SK-N-SH (cell line): Measurements from ENCODE around the gene SORD. TPM values are rescaled to one million over a fixed set of nuclear protein-coding genes. Genes with fewer than 3 reads are reported as not detected.
"Not testable (repeated sequence)": the region's sequence is repeated elsewhere in the genome, so short reads cannot be mapped to it uniquely, and the experiment has no call there.

Source experiments
- CTCF ChIA-PET: fragments of 300-600, 350-600 bp; formaldehyde crosslinking; extraction: SDS; loops from one replicate; lab custom pipeline; 2021; lab: Yijun Ruan, JAX
- POLR2A ChIA-PET: fragments of 350-600 bp; sonication (Branson Sonifier 250); formaldehyde crosslinking; extraction: SDS; loops from one replicate; lab custom pipeline; 2020; ENCODE audit warnings: antibody characterized with exemption, inconsistent platforms; lab: Yijun Ruan, JAX
- DNase-seq: peaks from one replicate; pipeline ENCODE4 v3.0.0; 2012
- H2AFZ ChIP-seq: fragments of 200-600 bp; sonication (generic); 2 replicates; pipeline ENCODE4 v1.8.1; 2016; ENCODE audit warnings: antibody characterized with exemption, mild to moderate bottlenecking, low read depth
- H3F3A ChIP-seq: fragments of 200-600 bp; sonication (generic); replicated peaks from 2 replicates; pipeline ENCODE3; 2016; ENCODE audit warnings: antibody characterized with exemption, mild to moderate bottlenecking; ENCODE audit not compliant: insufficient read depth
- H3K27ac ChIP-seq, 2 experiments: fragments of 200-500 bp in 1 of 2; fragments of 200-600 bp in 1 of 2; sonication (Bioruptor generic) in 1 of 2; sonication (generic), shearing (Covaris generic) in 1 of 2; 2 replicates each; pipeline versions ENCODE4 v1.5.1 to v1.6.1; 2014 to 2016; ENCODE audit warnings: low read depth in 2 of 2, inconsistent platforms in 1 of 2, low read length in 1 of 2, mild to moderate bottlenecking in 1 of 2, mixed read lengths in 1 of 2
- H3K27me3 ChIP-seq: fragments of 200-600 bp; sonication (generic), shearing (Covaris generic); 2 replicates; pipeline ENCODE4 v1.6.1; 2016; ENCODE audit warnings: mixed run types; ENCODE audit not compliant: insufficient read depth
- H3K36me3 ChIP-seq, 2 experiments: fragments of 200-500 bp in 1 of 2; fragments of 200-600 bp in 1 of 2; sonication (Bioruptor generic) in 1 of 2; sonication (generic) in 1 of 2; replicated peaks in 1 of 2; 2 replicates each; pipeline versions ENCODE3 to v1.5.1; 2014 to 2016; ENCODE audit warnings: low read length in 1 of 2, mild to moderate bottlenecking in 1 of 2; ENCODE audit not compliant: insufficient read depth in 2 of 2, control insufficient read depth in 1 of 2
- H3K4me1 ChIP-seq, 2 experiments: fragments of 200-500 bp in 1 of 2; fragments of 200-600 bp in 1 of 2; sonication (Bioruptor generic) in 1 of 2; sonication (generic), shearing (Covaris generic) in 1 of 2; 2 replicates each; pipeline versions ENCODE4 v1.5.1 to v1.6.1; 2014 to 2016; ENCODE audit warnings: low read depth in 1 of 2, low read length in 1 of 2, mixed run types in 1 of 2; ENCODE audit not compliant: insufficient read depth in 2 of 2, control insufficient read depth in 1 of 2
- H3K4me2 ChIP-seq: fragments of 200-600 bp; sonication (generic), shearing (Covaris generic); 2 replicates; pipeline ENCODE4 v1.6.1; 2017; ENCODE audit warnings: mixed run types
- H3K4me3 ChIP-seq, 2 experiments: fragments of 200-500 bp in 1 of 2; fragments of 200-600 bp in 1 of 2; sonication (Bioruptor generic) in 1 of 2; sonication (generic), shearing (Covaris generic) in 1 of 2; 2 replicates each; pipeline versions ENCODE4 v1.5.1 to v1.8.1; 2014 to 2016; ENCODE audit warnings: low read depth in 2 of 2, inconsistent platforms in 1 of 2, low read length in 1 of 2, mild to moderate bottlenecking in 1 of 2, mixed read lengths in 1 of 2, moderate library complexity in 1 of 2
- H3K79me2 ChIP-seq: fragments of 200-600 bp; sonication (generic); 2 replicates; pipeline ENCODE4 v1.8.1; 2017; ENCODE audit warnings: mild to moderate bottlenecking; ENCODE audit not compliant: insufficient read depth
- H3K9ac ChIP-seq: fragments of 200-600 bp; sonication (generic); 2 replicates; pipeline ENCODE4 v1.6.1; 2017; ENCODE audit warnings: mixed run types
- H3K9me2 ChIP-seq: fragments of 200-600 bp; sonication (generic); 2 replicates; pipeline ENCODE4 v1.6.1; 2017; ENCODE audit warnings: mixed run types
- H3K9me3 ChIP-seq: fragments of 200-600 bp; sonication (generic); 2 replicates; pipeline ENCODE4 v1.6.1; 2017; ENCODE audit warnings: mixed run types, mild to moderate bottlenecking, moderate library complexity
- H4K20me1 ChIP-seq: fragments of 200-600 bp; sonication (generic); 2 replicates; pipeline ENCODE4 v1.6.1; 2017; ENCODE audit warnings: mild to moderate bottlenecking, mixed run types; ENCODE audit not compliant: insufficient read depth
- CHD2 ChIP-seq: fragments of 150-350 bp; IDR thresholded peaks from 2 replicates; pipeline ENCODE4 v1.6.1; 2018; ENCODE audit warnings: low read length; ENCODE audit not compliant: partially characterized antibody
- CTCF ChIP-seq: fragments of 200-600 bp; sonication (generic); IDR thresholded peaks from 2 replicates; pipeline ENCODE4 v1.6.1; 2017; ENCODE audit warnings: antibody characterized with exemption, mild to moderate bottlenecking, moderate library complexity
- EP300 ChIP-seq, 2 experiments: IDR thresholded peaks; 2 replicates each; pipeline versions ENCODE4 v1.4.0 to v1.6.1; 2012; ENCODE audit warnings: borderline replicate concordance in 1 of 2, low read depth in 1 of 2, low read length in 1 of 2
- FOSL2 ChIP-seq: IDR thresholded peaks from 2 replicates; pipeline ENCODE4 v1.4.0; 2012; ENCODE audit warnings: low read depth, mild to moderate bottlenecking, moderate library complexity, borderline replicate concordance
- GABPA ChIP-seq: IDR thresholded peaks from 2 replicates; pipeline ENCODE4 v1.4.0; 2012; ENCODE audit warnings: low read depth, mild to moderate bottlenecking
- JUND ChIP-seq: IDR thresholded peaks from 2 replicates; pipeline ENCODE4 v1.4.0; 2012
- MAX ChIP-seq: IDR thresholded peaks from 2 replicates; pipeline ENCODE4 v1.4.0; 2012; ENCODE audit warnings: low read depth
- MEF2A ChIP-seq: IDR thresholded peaks from 2 replicates; pipeline ENCODE4 v1.4.0; 2012; ENCODE audit warnings: low read depth, borderline replicate concordance
- MXI1 ChIP-seq: IDR thresholded peaks from 2 replicates; pipeline ENCODE4 v1.6.1; 2012; ENCODE audit warnings: mild to moderate bottlenecking, low read depth, low read length, improper control_type of control experiment
- NFIC ChIP-seq: IDR thresholded peaks from 2 replicates; pipeline ENCODE4 v1.4.0; 2012; ENCODE audit warnings: borderline replicate concordance
- NRF1 ChIP-seq: IDR thresholded peaks from 2 replicates; pipeline ENCODE4 v1.6.1; 2012; ENCODE audit warnings: low read depth, mild to moderate bottlenecking, low read length
- RCOR1 ChIP-seq: fragments of 150-350 bp; IDR thresholded peaks from 2 replicates; pipeline ENCODE4 v1.6.1; 2017; ENCODE audit warnings: antibody characterized with exemption, low read length
- TAF1 ChIP-seq: IDR thresholded peaks from 2 replicates; pipeline ENCODE4 v1.6.1; 2012; ENCODE audit warnings: low read depth, mild to moderate bottlenecking, low read length, moderate library complexity, borderline replicate concordance
- TEAD4 ChIP-seq: IDR thresholded peaks from 2 replicates; pipeline ENCODE4 v1.4.0; 2012; ENCODE audit warnings: mild to moderate bottlenecking, borderline replicate concordance; ENCODE audit not compliant: insufficient read depth
- USF2 ChIP-seq: fragments of 150-350 bp; IDR thresholded peaks from 2 replicates; pipeline ENCODE4 v1.6.1; 2017; ENCODE audit warnings: antibody characterized with exemption, low read length, low read depth, borderline replicate concordance
- YY1 ChIP-seq: IDR thresholded peaks from 2 replicates; pipeline ENCODE4 v1.4.0; 2012; ENCODE audit warnings: low read depth, mild to moderate bottlenecking
- ZBTB33 ChIP-seq: IDR thresholded peaks from 2 replicates; pipeline ENCODE4 v1.4.0; 2012; ENCODE audit warnings: low read depth, borderline replicate concordance
- WGBS: methylation state at CpG from one replicate; pipeline ENCODE4 v1.1.6; 2017; ENCODE audit warnings: low lambda C conversion rate; 5-methylcytosine and 5-hydroxymethylcytosine counted together
- polyA plus RNA-seq, 3 experiments: library from polyadenylated mRNA; depleted of rRNA; stranded (reverse); fragments of >200 nt; gene quantifications; 2 replicates each; pipeline ENCODE4 v1.2.3, GENCODE V29; 2012
- TF ChIP-seq, protein P1 (sequence below): IDR thresholded peaks from 2 replicates; pipeline ENCODE4 v1.6.1; 2012; ENCODE audit warnings: mild to moderate bottlenecking, low read depth, low read length, moderate library complexity

The SORD gene
- polyA plus RNA-seq, 1 of the 3 experiments (the other 2 are of a cell fraction) = 35.1 TPM

DNA sequence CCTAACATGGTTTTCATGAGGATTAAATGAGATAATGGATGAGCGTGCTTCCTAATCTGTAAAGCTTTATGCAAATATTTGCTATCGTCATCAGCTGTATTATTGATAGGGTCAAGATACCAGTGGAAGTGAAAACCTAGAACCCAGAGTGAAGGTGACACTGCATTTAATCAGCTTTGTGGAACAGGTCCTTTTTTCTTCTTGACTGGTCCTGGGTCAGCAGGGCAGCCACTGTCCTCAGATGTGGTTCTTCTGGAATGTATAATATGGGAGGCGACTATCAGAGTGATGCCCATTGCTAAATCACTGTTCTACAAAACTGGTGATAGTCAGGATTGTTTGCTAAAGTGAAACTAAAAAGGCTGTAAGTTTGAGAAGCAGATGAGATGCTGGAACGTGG lies 41.4 kb downstream of the SORD start:
- H4K20me1 ChIP-seq = no peaks in the 10 kb centered on the region
- no peaks in the 10 kb centered on the region for H3K79me2 ChIP-seq
- ChIA-PET CTCF (no interaction called here), POLR2A (no interaction called here)
- H3K27me3 ChIP-seq = no peaks in the 10 kb centered on the region
- no peak overlapping the region for H3K9ac ChIP-seq
- no peaks in the 10 kb centered on the region for H3K36me3 ChIP-seq
- H3F3A ChIP-seq = no peaks in the 10 kb centered on the region
- WGBS = 95% methylated on average over 4 of the region's 4 CpGs
- H3K27ac ChIP-seq = no peak overlapping the region
- TF ChIP-seq RCOR1 = no peak
- no peak for TF ChIP-seq ZBTB33
- no peak for TF ChIP-seq TEAD4
- no peak for TF ChIP-seq TAF1
- TF ChIP-seq FOSL2 = no peak
- TF ChIP-seq MAX = no peak
- no peak for TF ChIP-seq YY1
- TF ChIP-seq, protein P1, sequence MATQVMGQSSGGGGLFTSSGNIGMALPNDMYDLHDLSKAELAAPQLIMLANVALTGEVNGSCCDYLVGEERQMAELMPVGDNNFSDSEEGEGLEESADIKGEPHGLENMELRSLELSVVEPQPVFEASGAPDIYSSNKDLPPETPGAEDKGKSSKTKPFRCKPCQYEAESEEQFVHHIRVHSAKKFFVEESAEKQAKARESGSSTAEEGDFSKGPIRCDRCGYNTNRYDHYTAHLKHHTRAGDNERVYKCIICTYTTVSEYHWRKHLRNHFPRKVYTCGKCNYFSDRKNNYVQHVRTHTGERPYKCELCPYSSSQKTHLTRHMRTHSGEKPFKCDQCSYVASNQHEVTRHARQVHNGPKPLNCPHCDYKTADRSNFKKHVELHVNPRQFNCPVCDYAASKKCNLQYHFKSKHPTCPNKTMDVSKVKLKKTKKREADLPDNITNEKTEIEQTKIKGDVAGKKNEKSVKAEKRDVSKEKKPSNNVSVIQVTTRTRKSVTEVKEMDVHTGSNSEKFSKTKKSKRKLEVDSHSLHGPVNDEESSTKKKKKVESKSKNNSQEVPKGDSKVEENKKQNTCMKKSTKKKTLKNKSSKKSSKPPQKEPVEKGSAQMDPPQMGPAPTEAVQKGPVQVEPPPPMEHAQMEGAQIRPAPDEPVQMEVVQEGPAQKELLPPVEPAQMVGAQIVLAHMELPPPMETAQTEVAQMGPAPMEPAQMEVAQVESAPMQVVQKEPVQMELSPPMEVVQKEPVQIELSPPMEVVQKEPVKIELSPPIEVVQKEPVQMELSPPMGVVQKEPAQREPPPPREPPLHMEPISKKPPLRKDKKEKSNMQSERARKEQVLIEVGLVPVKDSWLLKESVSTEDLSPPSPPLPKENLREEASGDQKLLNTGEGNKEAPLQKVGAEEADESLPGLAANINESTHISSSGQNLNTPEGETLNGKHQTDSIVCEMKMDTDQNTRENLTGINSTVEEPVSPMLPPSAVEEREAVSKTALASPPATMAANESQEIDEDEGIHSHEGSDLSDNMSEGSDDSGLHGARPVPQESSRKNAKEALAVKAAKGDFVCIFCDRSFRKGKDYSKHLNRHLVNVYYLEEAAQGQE = no peak
- no peak for TF ChIP-seq CHD2
- no peak for TF ChIP-seq JUND
- no peak for TF ChIP-seq MXI1
- no peak for TF ChIP-seq MEF2A
- no peak for TF ChIP-seq EP300 (IDR thresholded peaks at IDR 0.05; ENCODE audit: borderline replicate concordance in 1 of 2, low read depth in 1 of 2, low read length in 1 of 2)
- TF ChIP-seq NFIC = no peak
- no peak for TF ChIP-seq GABPA
- TF ChIP-seq NRF1 = no peak
- no peak for TF ChIP-seq CTCF
- TF ChIP-seq USF2 = no peak
- H3K4me3 ChIP-seq = no peak overlapping the region
- no peaks in the 10 kb centered on the region for H3K9me2 ChIP-seq
- DNase-seq = no peak
- H2AFZ ChIP-seq = no peak overlapping the region
- no peaks in the 10 kb centered on the region for H3K9me3 ChIP-seq
- H3K4me1 ChIP-seq = no peaks in the 10 kb centered on the region
- no peak overlapping the region for H3K4me2 ChIP-seq

- H3K36me3 ChIP-seq, H3K9me3 ChIP-seq, H3K79me2 ChIP-seq, CTCF ChIA-PET, H3K9ac ChIP-seq, H4K20me1 ChIP-seq, DNase-seq, H3K4me1 ChIP-seq, H3F3A ChIP-seq, H2AFZ ChIP-seq, H3K4me2 ChIP-seq, H3K27ac ChIP-seq, H3K9me2 ChIP-seq, POLR2A ChIA-PET, H3K4me3 ChIP-seq, H3K27me3 ChIP-seq: not testable (repeated sequence)
- WGBS = 86% methylated on average over 3 of the region's 6 CpGs
Observed at GRCh38 chr15:45069942-45070360, 47.0 kb downstream of the SORD start.
